ENCODE measurements around the gene TAX1BP1.

Gene TAX1BP1

DNA sequence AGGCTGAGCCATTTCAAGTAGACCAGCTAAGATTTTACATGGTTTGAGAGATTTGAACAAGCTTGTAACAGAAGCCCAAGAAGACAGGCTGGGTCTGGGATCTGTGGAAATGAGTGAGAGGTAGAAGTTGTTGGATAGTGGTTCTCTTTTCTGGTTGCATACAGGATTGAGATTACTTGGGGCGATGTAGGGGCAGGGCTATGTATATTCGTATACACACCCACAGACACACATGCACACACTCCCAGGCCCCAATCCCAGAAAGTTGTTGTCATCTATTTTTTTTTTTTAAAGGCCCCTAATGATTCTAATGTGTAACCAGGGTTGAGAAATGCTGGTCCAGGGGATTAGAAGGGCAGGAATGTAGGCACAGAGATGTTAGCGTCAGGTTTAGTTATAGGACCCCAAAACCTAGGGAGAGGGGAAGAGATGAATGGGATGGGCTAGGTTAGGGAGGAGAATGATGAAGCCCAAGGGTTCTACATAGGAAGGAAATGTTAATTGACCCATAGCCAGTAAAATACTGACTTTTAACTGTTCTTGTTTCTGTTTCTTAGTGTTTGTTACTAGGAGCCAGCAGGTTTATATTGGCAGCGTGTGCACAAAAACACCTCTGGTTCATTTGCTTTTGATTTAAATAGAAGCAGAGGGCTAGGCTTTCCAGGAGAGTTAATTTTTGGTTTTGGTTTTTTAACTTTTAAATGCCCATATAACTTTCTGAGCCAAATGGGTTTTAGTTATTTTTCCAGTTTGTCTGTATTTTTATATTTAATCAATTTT, 7.8 kb downstream of the TAX1BP1 start:
- DNase-seq (ENCODE audit: insufficient read length, low spot score) (no peak), FAIRE-seq (peak; percentile 28)
- TF ChIP-seq POU2F2 (IDR thresholded peaks at IDR 0.05; ENCODE audit: low read depth, low read length) (no peak), POLR2AphosphoS5 (IDR thresholded peaks at IDR 0.05; ENCODE audit: low read depth, low read length) (no peak)

- FAIRE-seq: no peak
- no peak for DNase-seq (ENCODE audit: insufficient read length, low spot score)
- TF ChIP-seq PAX5 (IDR thresholded peaks at IDR 0.05; ENCODE audit: insufficient read depth, low read length, severe bottlenecking) (no peak), POU2F2 (IDR thresholded peaks at IDR 0.05; ENCODE audit: low read depth, low read length) (no peak), POLR2A (IDR thresholded peaks at IDR 0.05; ENCODE audit: low read depth, low read length) (no peak), TAF1 (IDR thresholded peaks at IDR 0.05; ENCODE audit: low read depth, low read length) (no peak), SPI1 (IDR thresholded peaks at IDR 0.05; ENCODE audit: low read depth, low read length) (no peak), POLR2AphosphoS5 (IDR thresholded peaks at IDR 0.05; ENCODE audit: low read depth, low read length) (no peak)
Measured at GRCh38 chr7:27750316-27750715, 10.4 kb downstream of the TAX1BP1 start.

DNA sequence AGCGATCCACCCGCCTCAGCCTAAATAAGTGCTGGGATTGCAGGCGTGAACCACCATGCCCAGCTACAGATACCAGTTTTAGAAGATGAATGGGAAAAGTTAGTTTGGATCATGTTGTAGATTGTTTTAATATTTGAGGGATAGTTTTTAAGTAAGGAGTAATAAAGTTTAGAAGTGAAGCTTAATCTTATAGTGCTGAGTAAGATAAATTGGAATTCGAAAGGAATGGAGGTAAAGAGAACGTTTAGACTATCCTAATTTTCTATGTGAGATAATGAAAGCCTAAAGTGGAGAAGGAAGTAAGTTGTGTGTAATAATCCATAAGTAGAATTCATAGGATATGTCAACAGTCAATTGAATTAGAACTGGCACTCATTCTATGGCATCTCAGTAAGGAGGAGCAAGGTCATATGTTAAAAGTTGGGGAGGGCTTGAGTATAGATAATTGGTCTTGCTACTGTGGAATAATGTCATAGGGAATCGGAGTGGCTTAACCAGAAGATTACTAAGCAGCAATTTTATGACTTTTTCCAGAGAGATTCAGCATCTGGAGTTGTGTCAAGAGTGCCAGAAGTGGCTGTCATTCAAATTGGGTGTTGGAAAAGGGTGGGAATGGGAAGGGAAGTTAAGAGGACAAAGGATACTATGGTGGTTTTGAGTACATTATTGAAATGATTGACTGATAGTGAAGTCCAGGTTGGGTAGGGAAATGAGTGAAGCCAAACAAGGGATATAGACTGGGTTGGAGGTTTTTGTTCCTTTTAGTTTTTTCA, 12.1 kb downstream of the TAX1BP1 start:
- TF ChIP-seq POU2F2 (IDR thresholded peaks at IDR 0.05; ENCODE audit: low read depth, low read length) (no peak), POLR2AphosphoS5 (IDR thresholded peaks at IDR 0.05; ENCODE audit: low read depth, low read length) (no peak), PAX5 (IDR thresholded peaks at IDR 0.05; ENCODE audit: insufficient read depth, low read length, severe bottlenecking) (no peak), TAF1 (IDR thresholded peaks at IDR 0.05; ENCODE audit: low read depth, low read length) (no peak), SPI1 (IDR thresholded peaks at IDR 0.05; ENCODE audit: low read depth, low read length) (no peak), POLR2A (IDR thresholded peaks at IDR 0.05; ENCODE audit: low read depth, low read length) (no peak)
- no peak for FAIRE-seq
- no peak for DNase-seq (ENCODE audit: insufficient read length, low spot score)

DNA sequence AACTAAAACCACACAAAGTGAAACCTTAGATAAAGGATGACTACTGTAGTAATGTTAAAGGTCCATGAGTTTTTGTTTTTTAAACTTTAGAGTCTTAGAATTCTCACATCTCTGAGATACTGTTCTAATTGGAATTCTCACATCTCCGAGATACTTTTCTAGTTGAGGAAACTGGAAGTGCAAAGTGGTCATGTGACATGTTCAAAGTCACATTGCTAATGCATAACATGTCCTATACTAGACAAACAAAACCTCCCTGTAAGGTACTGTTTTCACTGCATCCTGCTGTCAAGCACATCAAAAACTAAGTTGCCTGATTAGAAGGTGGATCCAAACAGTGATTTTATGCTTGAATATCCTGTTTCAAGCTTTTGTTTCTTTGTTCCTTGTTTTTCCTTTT, 13.9 kb downstream of the TAX1BP1 start:
- DNase-seq (ENCODE audit: insufficient read length, low spot score): no peak
- peak; percentile 72 for FAIRE-seq
- TF ChIP-seq PAX5 (IDR thresholded peaks at IDR 0.05; ENCODE audit: insufficient read depth, low read length, severe bottlenecking) (no peak), POLR2A (IDR thresholded peaks at IDR 0.05; ENCODE audit: low read depth, low read length) (no peak), TAF1 (IDR thresholded peaks at IDR 0.05; ENCODE audit: low read depth, low read length) (no peak), SPI1 (IDR thresholded peaks at IDR 0.05; ENCODE audit: low read depth, low read length) (no peak), POU2F2 (IDR thresholded peaks at IDR 0.05; ENCODE audit: low read depth, low read length) (no peak), POLR2AphosphoS5 (IDR thresholded peaks at IDR 0.05; ENCODE audit: low read depth, low read length) (no peak)

DNA sequence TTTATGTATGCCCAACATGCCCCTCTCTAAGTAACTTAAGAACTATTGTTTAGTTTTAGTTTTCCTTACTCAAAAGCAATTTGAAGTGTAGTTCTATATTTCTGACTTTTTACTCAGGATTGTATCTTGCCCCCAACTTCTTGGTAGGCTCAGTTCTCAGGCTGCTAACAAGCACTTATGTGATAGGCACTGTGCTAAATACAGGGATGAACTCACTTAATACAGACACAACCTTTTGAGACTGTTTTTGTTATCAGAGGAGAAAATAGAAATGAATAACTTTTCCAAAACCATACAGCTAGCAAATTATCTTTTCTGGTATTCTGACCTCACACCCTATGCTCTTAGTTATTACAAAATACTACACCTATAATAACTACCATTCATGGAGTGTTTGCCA, 16.3 kb downstream of the TAX1BP1 start:
- TF ChIP-seq POLR2AphosphoS5 (IDR thresholded peaks at IDR 0.05; ENCODE audit: low read depth, low read length) (no peak), TAF1 (IDR thresholded peaks at IDR 0.05; ENCODE audit: low read depth, low read length) (no peak), POLR2A (IDR thresholded peaks at IDR 0.05; ENCODE audit: low read depth, low read length) (no peak), SPI1 (IDR thresholded peaks at IDR 0.05; ENCODE audit: low read depth, low read length) (no peak), POU2F2 (IDR thresholded peaks at IDR 0.05; ENCODE audit: low read depth, low read length) (no peak), PAX5 (IDR thresholded peaks at IDR 0.05; ENCODE audit: insufficient read depth, low read length, severe bottlenecking) (no peak)
- FAIRE-seq (no peak), DNase-seq (ENCODE audit: insufficient read length, low spot score) (no peak)

DNA sequence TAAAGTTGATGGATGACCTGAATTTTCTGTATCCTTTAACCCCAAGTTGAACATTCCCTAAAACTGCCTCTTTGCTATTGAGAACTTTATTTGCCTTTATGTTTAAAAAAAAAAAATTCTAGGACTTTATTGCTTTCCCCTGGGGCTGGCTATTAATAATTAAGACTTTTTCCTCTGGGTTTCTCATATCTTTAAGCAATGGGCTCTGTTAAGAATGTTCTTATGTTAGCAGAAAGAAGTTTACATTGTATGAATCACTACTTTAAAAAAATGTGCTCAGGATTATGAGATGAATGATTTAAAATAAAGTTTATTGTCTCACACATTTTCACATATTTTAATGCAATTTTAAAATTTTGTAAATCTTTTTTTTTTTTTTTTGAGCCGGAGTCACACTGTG, 19.5 kb downstream of the TAX1BP1 start:
- no peak for DNase-seq (ENCODE audit: insufficient read length, low spot score)
- TF ChIP-seq SPI1 (IDR thresholded peaks at IDR 0.05; ENCODE audit: low read depth, low read length): no peak
- TF ChIP-seq TAF1 (IDR thresholded peaks at IDR 0.05; ENCODE audit: low read depth, low read length): no peak
- no peak for TF ChIP-seq POU2F2 (IDR thresholded peaks at IDR 0.05; ENCODE audit: low read depth, low read length)
- no peak for TF ChIP-seq PAX5 (IDR thresholded peaks at IDR 0.05; ENCODE audit: insufficient read depth, low read length, severe bottlenecking)
- TF ChIP-seq POLR2A (IDR thresholded peaks at IDR 0.05; ENCODE audit: low read depth, low read length): no peak
- no peak for TF ChIP-seq POLR2AphosphoS5 (IDR thresholded peaks at IDR 0.05; ENCODE audit: low read depth, low read length)
- FAIRE-seq: no peak

- TF ChIP-seq POU2F2 (IDR thresholded peaks at IDR 0.05; ENCODE audit: low read depth, low read length) (no peak), POLR2A (IDR thresholded peaks at IDR 0.05; ENCODE audit: low read depth, low read length) (no peak), PAX5 (IDR thresholded peaks at IDR 0.05; ENCODE audit: insufficient read depth, low read length, severe bottlenecking) (no peak), POLR2AphosphoS5 (IDR thresholded peaks at IDR 0.05; ENCODE audit: low read depth, low read length) (no peak), TAF1 (IDR thresholded peaks at IDR 0.05; ENCODE audit: low read depth, low read length) (no peak), SPI1 (IDR thresholded peaks at IDR 0.05; ENCODE audit: low read depth, low read length) (no peak)
- DNase-seq (ENCODE audit: insufficient read length, low spot score) (no peak), FAIRE-seq (no peak)
Measured at GRCh38 chr7:27762062-27762461, 22.1 kb downstream of the TAX1BP1 start.

- TF ChIP-seq POU2F2 (IDR thresholded peaks at IDR 0.05; ENCODE audit: low read depth, low read length) (no peak), TAF1 (IDR thresholded peaks at IDR 0.05; ENCODE audit: low read depth, low read length) (no peak), POLR2A (IDR thresholded peaks at IDR 0.05; ENCODE audit: low read depth, low read length) (no peak), PAX5 (IDR thresholded peaks at IDR 0.05; ENCODE audit: insufficient read depth, low read length, severe bottlenecking) (no peak), POLR2AphosphoS5 (IDR thresholded peaks at IDR 0.05; ENCODE audit: low read depth, low read length) (no peak), SPI1 (IDR thresholded peaks at IDR 0.05; ENCODE audit: low read depth, low read length) (no peak)
- FAIRE-seq (no peak), DNase-seq (ENCODE audit: insufficient read length, low spot score) (no peak)
Measured at GRCh38 chr7:27763983-27764508, 24.1 kb downstream of the TAX1BP1 start.

- DNase-seq (ENCODE audit: insufficient read length, low spot score): no peak
- no peak for FAIRE-seq
- TF ChIP-seq SPI1 (IDR thresholded peaks at IDR 0.05; ENCODE audit: low read depth, low read length) (no peak), POLR2AphosphoS5 (IDR thresholded peaks at IDR 0.05; ENCODE audit: low read depth, low read length) (no peak), POLR2A (IDR thresholded peaks at IDR 0.05; ENCODE audit: low read depth, low read length) (no peak), PAX5 (IDR thresholded peaks at IDR 0.05; ENCODE audit: insufficient read depth, low read length, severe bottlenecking) (no peak), POU2F2 (IDR thresholded peaks at IDR 0.05; ENCODE audit: low read depth, low read length) (no peak), TAF1 (IDR thresholded peaks at IDR 0.05; ENCODE audit: low read depth, low read length) (no peak)
Measured at GRCh38 chr7:27765841-27766240, 25.9 kb downstream of the TAX1BP1 start.

All from GM12891 (cell line).